K562 (cell line): Measurements from ENCODE around the gene PRDX2. TPM values are rescaled to one million over a fixed set of nuclear protein-coding genes. Genes with fewer than 3 reads are reported as not detected.

Experiments
- ATAC-seq: fragments of 200-7000 bp; cut with Tn5 transposase; 3 replicates; pipeline ENCODE4 v1.9.1; 2020; ENCODE audit warnings: moderate library complexity
- BruUV-seq: library from RNA; stranded (reverse); fragments of 400-500 nt; replicated peaks from 2 replicates; lab custom pipeline; 2021; lab: Mats Ljungman, UMichigan
- CTCF ChIA-PET: fragments of 300-600 bp; formaldehyde crosslinking; extraction: SDS; loops from one replicate; lab custom pipeline; 2021; ENCODE audit warnings: low intra/inter-chr PET ratio; lab: Yijun Ruan, JAX
- POLR2A ChIA-PET: fragments of 300-600, 350-650 bp; sonication (Branson Sonifier 250); formaldehyde crosslinking; extraction: SDS; loops from one replicate; lab custom pipeline; 2021; ENCODE audit warnings: antibody characterized with exemption, inconsistent platforms; lab: Yijun Ruan, JAX
- DNase-seq, 4 experiments: peaks; one replicate each; pipeline versions ENCODE4 v3.0.0 to v3.0.0-alpha.2; 2011 to 2018; ENCODE audit warnings: low spot score in 3 of 4, mixed read lengths in 3 of 4; ENCODE audit errors: extremely low read depth in 1 of 4
- FAIRE-seq: peaks from 2 replicates; lab custom pipeline; 2011; peaks lifted over from hg19 to GRCh38; lab: Jason Lieb, UNC
- H2AFZ ChIP-seq: 2 replicates; pipeline ENCODE4 v1.6.0; 2011; ENCODE audit warnings: low read depth, low read length, control low read depth, inconsistent platforms
- H3K27ac ChIP-seq: fragments of 200-600 bp; 3 replicates; pipeline ENCODE4 v1.8.0; 2011; ENCODE audit warnings: low read depth, mild to moderate bottlenecking, control low read depth, inconsistent platforms, low read length, moderate library complexity, mixed read lengths; ENCODE audit errors: extremely low read depth
- H3K27me3 ChIP-seq, 2 experiments: fragments of 300-600 bp in 1 of 2; 2 replicates in 1 of 2; 3 replicates in 1 of 2; pipeline versions ENCODE4 v1.6.0 to v1.8.0; 2011; ENCODE audit warnings: inconsistent platforms in 2 of 2, low read length in 2 of 2, mild to moderate bottlenecking in 1 of 2, mixed read lengths in 1 of 2, moderate library complexity in 1 of 2; ENCODE audit not compliant: control insufficient read depth in 2 of 2, insufficient read depth in 2 of 2
- H3K36me3 ChIP-seq: fragments of 300-600 bp; 3 replicates; pipeline ENCODE4 v1.8.0; 2011; ENCODE audit warnings: mild to moderate bottlenecking, low read length, inconsistent platforms; ENCODE audit not compliant: control insufficient read depth, insufficient read depth
- H3K4me1 ChIP-seq, 2 experiments: fragments of 200-600 bp in 1 of 2; replicated peaks in 1 of 2; 2 replicates in 1 of 2; 3 replicates in 1 of 2; pipeline versions ENCODE4 v1.5.1 to v1.8.0; 2011; ENCODE audit warnings: inconsistent platforms in 2 of 2, low read length in 2 of 2, mild to moderate bottlenecking in 1 of 2, mixed read lengths in 1 of 2, moderate library complexity in 1 of 2; ENCODE audit not compliant: control insufficient read depth in 2 of 2, insufficient read depth in 2 of 2
- H3K4me2 ChIP-seq: 2 replicates; pipeline ENCODE4 v1.6.1; 2011; ENCODE audit warnings: low read length, control low read depth, inconsistent platforms, mixed read lengths; ENCODE audit not compliant: insufficient read depth
- H3K4me3 ChIP-seq: fragments of 200-600 bp; sonication (generic), shearing (Covaris generic); 2 replicates; pipeline ENCODE4 v1.5.1; 2016; ENCODE audit warnings: control low read depth, inconsistent platforms
- H3K79me2 ChIP-seq: fragments of 200-600 bp; 3 replicates; pipeline ENCODE4 v1.8.0; 2011; ENCODE audit warnings: low read length, inconsistent platforms; ENCODE audit not compliant: control insufficient read depth, insufficient read depth
- H3K9ac ChIP-seq, 2 experiments: 2 replicates each; pipeline versions ENCODE4 v1.6.0 to v1.6.1; 2011; ENCODE audit warnings: low read depth in 2 of 2, low read length in 2 of 2, control low read depth in 1 of 2, inconsistent platforms in 1 of 2, mild to moderate bottlenecking in 1 of 2, mixed read lengths in 1 of 2; ENCODE audit not compliant: insufficient read depth in 1 of 2
- H3K9me1 ChIP-seq: one replicate; pipeline ENCODE4 v1.6.0; 2011; ENCODE audit warnings: inconsistent platforms, mild to moderate bottlenecking, low read length, moderate library complexity; ENCODE audit not compliant: control insufficient read depth, insufficient read depth
- H3K9me3 ChIP-seq: replicated peaks from 2 replicates; pipeline ENCODE4 v1.5.1; 2011; ENCODE audit warnings: low read depth, low read length, inconsistent platforms; ENCODE audit not compliant: control insufficient read depth, insufficient read depth
- H4K20me1 ChIP-seq: replicated peaks from 2 replicates; pipeline ENCODE4 v1.6.1; 2011; ENCODE audit warnings: low read length, inconsistent platforms, mixed read lengths; ENCODE audit not compliant: control insufficient read depth, insufficient read depth
- AFF4 ChIP-seq: sonication (generic); formaldehyde crosslinking; IDR thresholded peaks from 2 replicates; pipeline ENCODE4 v1.8.0; 2023; ENCODE audit warnings: mild to moderate bottlenecking, missing genetic modification reagents
- CBX2 ChIP-seq: fragments of 200-600 bp; sonication (generic); IDR thresholded peaks from one replicate; pipeline ENCODE4 v1.6.1; 2012; ENCODE audit warnings: mild to moderate bottlenecking, low read length, inconsistent platforms; ENCODE audit not compliant: insufficient read depth, poor library complexity, severe bottlenecking
- DNMT1 ChIP-seq: fragments of 450-650 bp; IDR thresholded peaks from 2 replicates; pipeline ENCODE4 v1.6.1; 2016; ENCODE audit warnings: antibody characterized with exemption, mild to moderate bottlenecking
- GTF2E2 ChIP-seq: fragments of 200-800 bp; sonication (Bioruptor generic); IDR thresholded peaks from 2 replicates; pipeline ENCODE4 v1.6.1; 2016; ENCODE audit warnings: missing genetic modification characterization, missing compliant biosample characterization
- HDAC3 ChIP-seq: fragments of 450-650 bp; IDR thresholded peaks from 2 replicates; pipeline ENCODE4 v1.6.1; 2018; ENCODE audit warnings: borderline replicate concordance, mild to moderate bottlenecking, moderate library complexity; ENCODE audit not compliant: partially characterized antibody
- HNRNPL ChIP-seq: fragments of 200-400 bp; formaldehyde crosslinking; IDR thresholded peaks from 2 replicates; pipeline ENCODE4 v1.6.1; 2017; ENCODE audit warnings: low read depth, mild to moderate bottlenecking, low read length
- NFRKB ChIP-seq: fragments of 450-650 bp; IDR thresholded peaks from 2 replicates; pipeline ENCODE4 v1.6.1; 2016; ENCODE audit warnings: low read depth
- RFX5 ChIP-seq: IDR thresholded peaks from 2 replicates; pipeline ENCODE4 v1.6.1; 2011; ENCODE audit warnings: low read depth, mild to moderate bottlenecking, improper control_type of control experiment, low read length
- ZKSCAN1 ChIP-seq: fragments of 150-350 bp; IDR thresholded peaks from 2 replicates; pipeline ENCODE4 v1.6.1; 2016; ENCODE audit warnings: low read depth, low read length
- ZNF316 ChIP-seq: fragments of 450-650 bp; IDR thresholded peaks from 2 replicates; pipeline ENCODE4 v1.6.1; 2016
- WGBS: fragments of 100-300 bp; shearing (Covaris generic); methylation state at CpG from one replicate; pipeline ENCODE4 v1.1.6; 2016; ENCODE audit warnings: low coverage, mixed read lengths; ENCODE audit not compliant: insufficient coverage; ENCODE audit errors: missing lambda C conversion rate; 5-methylcytosine and 5-hydroxymethylcytosine counted together
- in situ Hi-C: fragments of 300-500 bp; cut with MboI; formaldehyde crosslinking; loops from 4 replicates; pipeline ENCODE4 v1.15.0; 2018; ENCODE audit warnings: inconsistent platforms, mixed read lengths
- intact Hi-C: fragments of 100-400 bp; cut with micrococcal nuclease; formaldehyde crosslinking; loops from 2 replicates; pipeline ENCODE4 v1.14.2; 2022
- polyA plus RNA-seq, 8 experiments: library from polyadenylated mRNA; depleted of rRNA in 4 of 8; stranded (reverse) in 5 of 8; unstranded in 3 of 8; fragments of >200 nt; fragmentation: Nextera tagmentation in 2 of 8; fragmentation: Illumina TruSeq in 1 of 8; extraction: Ambion mirVana in 2 of 8; extraction: Trizol in 1 of 8; gene quantifications; 2 replicates each; pipeline versions ENCODE4 v1.2.1 to v1.2.3, GENCODE V29; 2011 to 2014; ENCODE audit warnings: inconsistent platforms in 1 of 8, missing spikeins in 1 of 8
- total RNA-seq, 7 experiments: library from RNA; depleted of rRNA in 6 of 7; stranded (reverse); fragments of >200 nt in 6 of 7; fragmentation: Illumina TruSeq in 2 of 7; extraction: Trizol in 2 of 7; gene quantifications; 2 replicates each; pipeline versions ENCODE4 v1.2.1 to v1.2.3, GENCODE V29; 2011 to 2021; ENCODE audit warnings: low replicate concordance in 1 of 7
- TF ChIP-seq, protein P1 (sequence below): fragments of 250-450 bp; sonication (Bioruptor Pico); IDR thresholded peaks from 2 replicates; pipeline ENCODE4 v1.8.0; 2021; ENCODE audit warnings: borderline replicate concordance, mild to moderate bottlenecking, moderate library complexity; ENCODE audit not compliant: poor library complexity, severe bottlenecking

The PRDX2 gene
- total and polyA plus RNA-seq, 9 of the 15 experiments (the other 6 are each of a cell fraction or from before 2014, with no cell fraction given), result 206 to 1,183 (median 415) TPM

- whole genome bisulfite sequencing, result 4% methylated on average over 8 of the region's 14 CpGs
- DNase-seq, result peak in 2 of 4 experiments; percentile 55
- H3K4me1 ChIP-seq, result peaks cover 0 to 30% of the 10 kb centered on the region in 2 experiments; a peak in 3 of 5 replicates
- ChIA-PET CTCF (no interaction called here), POLR2A (interaction anchor here (0.6 to 1.9 kb wide), 7 partner anchors 16 to 766 kb away, joined by 3 to 5 read pairs (median 3); partner anchors contain the start of gene DHPS)
- H3K27ac ChIP-seq, result no peak within 1 kb of the TSS
- in situ Hi-C loops (no loop called here), intact Hi-C loops (no loop called here)
- no peaks in the 10 kb centered on the region for H3K79me2 ChIP-seq
- H3K4me2 ChIP-seq, result no peak within 1 kb of the TSS
- peak within 1 kb of the TSS in 1 of 2 experiments; percentile 72; a peak in 2 of 4 replicates for H3K9ac ChIP-seq
- no peak for TF ChIP-seq AFF4 (CRISPR knock-in tag)
- no peak for TF ChIP-seq NFRKB
- no peak for TF ChIP-seq ZNF316
- TF ChIP-seq HNRNPL, result no peak
- no peak for TF ChIP-seq GTF2E2 (tag)
- TF ChIP-seq DNMT1, result no peak
- no peak for TF ChIP-seq RFX5
- TF ChIP-seq, protein P1, sequence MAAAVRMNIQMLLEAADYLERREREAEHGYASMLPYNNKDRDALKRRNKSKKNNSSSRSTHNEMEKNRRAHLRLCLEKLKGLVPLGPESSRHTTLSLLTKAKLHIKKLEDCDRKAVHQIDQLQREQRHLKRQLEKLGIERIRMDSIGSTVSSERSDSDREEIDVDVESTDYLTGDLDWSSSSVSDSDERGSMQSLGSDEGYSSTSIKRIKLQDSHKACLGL, result no peak
- TF ChIP-seq HDAC3, result no peak
- no peak for TF ChIP-seq CBX2
- no peak for TF ChIP-seq ZKSCAN1
- H2AFZ ChIP-seq, result no peak within 1 kb of the TSS
- H3K9me3 ChIP-seq, result peaks cover 8% of the 10 kb centered on the region
- H4K20me1 ChIP-seq, result no peaks in the 10 kb centered on the region
- H3K9me1 ChIP-seq, result no peaks in the 10 kb centered on the region
- FAIRE-seq, result no peak
- H3K4me3 ChIP-seq, result no peak within 1 kb of the TSS
- peaks cover 14% of the 10 kb centered on the region; the same call in 1 of the 3 replicates for H3K36me3 ChIP-seq
- ATAC-seq, result peak; percentile 49
- BruUV-seq, result no TSS peak
- peaks cover 20 to 36% of the 10 kb centered on the region in 2 experiments; a peak in 3 of 5 replicates for H3K27me3 ChIP-seq
Observed at GRCh38 chr19:12751635-12752034, 50.0 kb downstream of the PRDX2 start, which contains the start of gene BEST2. Gene BEST2, plus strand, starts transcription at chr19:12751791. Its CDS starts 802 bp downstream, at chr19:12752593.
